ENCODE measurements around the gene MRPS14.
A peak's percentile ranks its signal among the peaks of the same experiment; 100 is the strongest.
"Not testable (repeated sequence)": the region's sequence is repeated elsewhere in the genome, so short reads cannot be mapped to it uniquely, and the experiment has no call there.

The MRPS14 gene

GRCh38 chr1:175050992-175051391, 27.8 kb upstream of the MRPS14 start:
- Histone ChIP-seq H3K9me3 (replicated peaks in 1 of 11) (0 out of 22 replicates have a peak, but pooled peaks cover 0 to under 1% (median 0%) of the 10 kb centered on the region in 11 experiments), H3K36me3 (no peaks in the 10 kb centered on the region), H3K4me1 (no peaks in the 10 kb centered on the region), H3K9ac (no peak overlapping the region), H3K4me2 (no peak overlapping the region), H3K27me3 (no peaks in the 10 kb centered on the region), H4K20me1 (no peaks in the 10 kb centered on the region), H3K4me3 (no peak overlapping the region), H3K27ac (no peak overlapping the region)
- no peak for TF ChIP-seq Cebpa-rat (IDR thresholded peaks at IDR 0.05)

DNA sequence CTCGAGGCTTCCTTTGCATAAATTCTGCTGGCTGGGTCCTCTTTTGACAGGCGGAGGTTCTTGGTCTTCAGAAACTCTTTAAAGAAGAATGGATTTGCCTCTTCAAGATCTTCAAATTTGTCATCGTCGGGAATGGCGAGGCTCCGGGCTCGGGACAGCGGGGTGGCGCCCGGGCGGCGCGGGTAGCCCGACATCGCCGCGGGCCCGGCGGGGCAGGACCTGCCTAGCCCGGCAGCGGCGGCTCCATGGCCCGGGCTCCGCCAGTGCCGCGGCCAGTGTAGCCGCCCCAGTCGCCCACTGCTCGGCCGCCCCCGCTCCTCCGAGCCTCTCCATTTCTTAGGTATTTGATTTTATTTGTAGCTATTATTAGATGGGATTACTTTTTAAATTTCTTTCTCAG, 22.3 kb upstream of the MRPS14 start:
- Histone ChIP-seq H3K4me1 (no peaks in the 10 kb centered on the region), H3K9ac (no peak overlapping the region), H3K4me3 (no peak overlapping the region), H3K4me2 (no peak overlapping the region), H4K20me1 (no peaks in the 10 kb centered on the region), H3K9me3 (replicated peaks in 1 of 11) (peaks cover 0 to 10% (median 5%) of the 10 kb centered on the region in 11 experiments; a peak in 4 of 22 replicates), H3K36me3 (no peaks in the 10 kb centered on the region), H3K27ac (no peak overlapping the region), H3K27me3 (no peaks in the 10 kb centered on the region)
- no peak for TF ChIP-seq Cebpa-rat (IDR thresholded peaks at IDR 0.05)

DNA sequence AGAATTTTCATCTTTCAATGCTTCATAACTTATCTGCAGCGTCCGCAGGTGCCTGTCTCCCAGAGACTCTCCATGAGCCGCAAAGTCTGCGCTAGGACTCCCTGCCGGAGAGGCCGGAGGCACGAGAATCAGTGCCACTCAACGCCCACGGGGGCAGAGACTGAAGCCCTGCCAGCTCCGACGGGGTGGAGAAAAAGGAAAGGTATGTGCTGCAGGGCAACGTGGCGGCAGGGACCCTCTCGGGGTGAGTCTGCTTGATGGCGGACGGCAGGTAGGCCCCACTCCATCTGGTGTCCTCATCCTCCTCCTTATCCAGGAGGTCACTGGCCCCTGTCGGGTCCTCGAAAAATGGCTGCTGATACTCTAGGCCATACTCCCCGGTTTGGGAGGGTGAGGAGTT, 21.9 kb upstream of the MRPS14 start:
- Histone ChIP-seq H3K4me3 (no peak overlapping the region), H3K36me3 (no peaks in the 10 kb centered on the region), H3K4me2 (no peak overlapping the region), H3K9ac (no peak overlapping the region), H3K4me1 (no peaks in the 10 kb centered on the region), H4K20me1 (no peaks in the 10 kb centered on the region), H3K27me3 (no peaks in the 10 kb centered on the region), H3K27ac (no peak overlapping the region), H3K9me3 (replicated peaks in 1 of 11) (peaks cover 0 to 10% (median 5%) of the 10 kb centered on the region in 11 experiments; a peak in 4 of 22 replicates)
- TF ChIP-seq Cebpa-rat (IDR thresholded peaks at IDR 0.05), result no peak

DNA sequence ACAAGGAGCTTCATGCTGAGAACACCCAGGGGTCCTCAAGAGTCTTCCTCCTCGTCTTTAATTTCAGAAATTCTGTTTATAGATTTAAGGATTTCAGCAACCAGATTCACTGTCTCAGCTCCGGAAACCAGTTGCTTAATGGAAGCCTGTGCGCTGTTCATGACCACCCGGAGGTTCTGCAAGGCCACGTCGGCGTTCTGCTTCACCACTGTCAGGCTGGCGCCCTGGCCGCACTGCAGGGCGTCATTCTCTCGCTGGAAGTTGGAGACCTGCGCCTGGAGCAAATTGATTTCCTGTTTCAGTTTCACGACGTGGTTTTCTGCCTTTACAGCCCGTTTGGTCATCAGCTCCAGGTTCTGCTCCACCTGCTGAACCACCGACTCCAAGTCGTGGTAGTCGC, 21.4 kb upstream of the MRPS14 start:
- not testable (repeated sequence) for H3K4me1 ChIP-seq; H3K27ac ChIP-seq; H3K4me3 ChIP-seq; H3K9me3 ChIP-seq (replicated peaks in 1 of 11); H3K36me3 ChIP-seq; H4K20me1 ChIP-seq; H3K9ac ChIP-seq; H3K27me3 ChIP-seq; H3K4me2 ChIP-seq

- Histone ChIP-seq H3K27ac (no peak overlapping the region), H3K27me3 (no peaks in the 10 kb centered on the region), H4K20me1 (no peaks in the 10 kb centered on the region), H3K4me3 (no peak overlapping the region), H3K9ac (no peak overlapping the region), H3K9me3 (replicated peaks in 1 of 11) (peaks cover 0 to 10% (median 5%) of the 10 kb centered on the region in 11 experiments; a peak in 4 of 22 replicates), H3K36me3 (no peaks in the 10 kb centered on the region), H3K4me1 (no peaks in the 10 kb centered on the region), H3K4me2 (no peak overlapping the region)
- TF ChIP-seq Cebpa-rat (IDR thresholded peaks at IDR 0.05), result no peak
Observed at GRCh38 chr1:175043824-175044223, 20.6 kb upstream of the MRPS14 start.

DNA sequence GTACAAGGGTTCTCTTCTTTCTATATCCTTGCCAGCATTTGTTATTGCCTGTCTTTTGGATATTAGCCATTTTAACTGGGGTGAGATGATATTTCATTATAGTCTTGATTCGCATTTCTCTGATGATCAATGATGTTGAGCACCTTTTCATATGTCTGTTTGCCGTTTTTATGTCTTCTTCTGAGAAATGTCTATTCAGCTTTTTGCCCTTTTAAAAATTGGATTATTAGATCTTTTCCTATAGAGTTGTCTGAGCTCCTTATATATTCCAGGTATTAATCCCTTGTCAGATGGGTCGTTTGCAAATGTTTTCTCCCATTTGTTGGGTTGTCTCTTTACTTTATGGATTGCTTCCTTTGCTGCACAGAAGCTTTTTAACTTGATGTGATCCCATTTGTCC, 19.4 kb upstream of the MRPS14 start:
- peaks cover 0 to 10% (median 5%) of the 10 kb centered on the region in 11 experiments; a peak in 4 of 22 replicates for H3K9me3 ChIP-seq (replicated peaks in 1 of 11)
- no peaks in the 10 kb centered on the region for H3K36me3 ChIP-seq
- H3K4me2 ChIP-seq, result no peak overlapping the region
- no peak overlapping the region for H3K4me3 ChIP-seq
- no peak overlapping the region for H3K27ac ChIP-seq
- no peaks in the 10 kb centered on the region for H4K20me1 ChIP-seq
- no peaks in the 10 kb centered on the region for H3K27me3 ChIP-seq
- no peak overlapping the region for H3K9ac ChIP-seq
- H3K4me1 ChIP-seq, result no peaks in the 10 kb centered on the region
- TF ChIP-seq Cebpa-rat (IDR thresholded peaks at IDR 0.05), result no peak

- Histone ChIP-seq H3K9me3 (replicated peaks in 1 of 11) (peaks cover 0 to 7% (median 0%) of the 10 kb centered on the region in 11 experiments; a peak in 4 of 22 replicates), H3K4me2 (no peak overlapping the region), H3K4me3 (no peak overlapping the region), H4K20me1 (no peaks in the 10 kb centered on the region), H3K36me3 (no peaks in the 10 kb centered on the region), H3K9ac (no peak overlapping the region), H3K27me3 (no peaks in the 10 kb centered on the region), H3K4me1 (peaks cover 0 to 17% (median 4%) of the 10 kb centered on the region in 10 experiments; a peak in 7 of 20 replicates), H3K27ac (no peak overlapping the region)
- no peak for TF ChIP-seq Cebpa-rat (IDR thresholded peaks at IDR 0.05)
Observed at GRCh38 chr1:175040324-175040879, 17.2 kb upstream of the MRPS14 start.

GRCh38 chr1:175037416-175037815, 14.2 kb upstream of the MRPS14 start:
- Histone ChIP-seq H3K9ac (no peak overlapping the region), H4K20me1 (no peaks in the 10 kb centered on the region), H3K36me3 (no peaks in the 10 kb centered on the region), H3K27me3 (no peaks in the 10 kb centered on the region), H3K4me1 (peaks cover 0 to 17% (median 4%) of the 10 kb centered on the region in 10 experiments; a peak in 7 of 20 replicates), H3K4me2 (no peak overlapping the region), H3K27ac (no peak overlapping the region), H3K4me3 (no peak overlapping the region), H3K9me3 (replicated peaks in 1 of 11) (no peaks in the 10 kb centered on the region)
- TF ChIP-seq Cebpa-rat (IDR thresholded peaks at IDR 0.05), result no peak

- Histone ChIP-seq H3K4me2 (peak overlapping the region in 1 of 11 experiments; percentile 6; a peak in 1 of 22 replicates), H3K9me3 (replicated peaks in 1 of 11) (no peaks in the 10 kb centered on the region), H3K4me3 (no peak overlapping the region), H3K27me3 (no peaks in the 10 kb centered on the region), H3K27ac (no peak overlapping the region), H3K9ac (no peak overlapping the region), H3K4me1 (peaks cover 0 to 17% (median 4%) of the 10 kb centered on the region in 10 experiments; a peak in 7 of 20 replicates), H3K36me3 (no peaks in the 10 kb centered on the region), H4K20me1 (no peaks in the 10 kb centered on the region)
- TF ChIP-seq Cebpa-rat (IDR thresholded peaks at IDR 0.05), result no peak
Observed at GRCh38 chr1:175036476-175036875, 13.3 kb upstream of the MRPS14 start.

DNA sequence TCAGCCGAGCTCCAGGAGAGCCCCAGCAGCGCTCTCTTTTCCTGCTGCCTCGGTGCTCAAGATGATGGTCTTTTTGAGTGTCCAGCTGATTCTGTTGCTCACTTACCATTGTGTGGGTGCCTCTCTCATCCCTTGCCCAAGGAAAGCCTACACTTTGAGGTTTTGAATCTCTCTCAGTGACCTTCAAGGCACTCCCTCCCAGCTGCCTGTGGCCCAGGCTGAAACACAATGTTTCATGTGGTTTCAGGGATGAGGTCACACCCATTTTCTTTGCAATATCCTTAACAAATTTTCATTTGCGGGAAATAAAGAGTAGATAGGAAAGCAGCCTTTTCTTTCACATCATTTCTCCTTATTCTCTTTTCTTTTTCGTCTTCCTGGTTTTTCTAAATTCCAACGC, 12.6 kb upstream of the MRPS14 start:
- TF ChIP-seq Cebpa-rat (IDR thresholded peaks at IDR 0.05), result no peak
- peak overlapping the region in 5 of 11 experiments; percentile 6 to 40 (median 17); a peak in 7 of 22 replicates for H3K4me2 ChIP-seq
- no peaks in the 10 kb centered on the region for H4K20me1 ChIP-seq

More for the DNA sequence above, 12.6 kb upstream of the MRPS14 start:
- H3K4me3 ChIP-seq, result no peak overlapping the region
- no peak overlapping the region for H3K27ac ChIP-seq
- H3K9ac ChIP-seq, result no peak overlapping the region
- H3K36me3 ChIP-seq, result no peaks in the 10 kb centered on the region
- H3K4me1 ChIP-seq, result peaks cover 0 to 17% (median 4%) of the 10 kb centered on the region in 10 experiments; a peak in 7 of 20 replicates
- no peaks in the 10 kb centered on the region for H3K9me3 ChIP-seq (replicated peaks in 1 of 11)
- H3K27me3 ChIP-seq, result no peaks in the 10 kb centered on the region

All from BLaER1 treated with 17β-estradiol and CSF1 and Interleukin-3, amounts not matched to agents 10 nM and 100 nM (cell line).